SK-N-SH treated with all-trans-retinoic acid at 6 μM for 48 hours (cell line): ENCODE data around the gene PSMB5.
A peak's percentile ranks its signal among the peaks of the same experiment; 100 is the strongest.

Experiments used
- ATAC-seq: fragments of 200-7000 bp; cut with Tn5 transposase; 3 replicates; pipeline ENCODE4 v1.9.1; 2020; ENCODE audit warnings: mild to moderate bottlenecking, moderate library complexity
- CSDC2 ChIP-seq: fragments of 250-450 bp; sonication (Bioruptor Pico); IDR thresholded peaks from 2 replicates; pipeline ENCODE4 v1.5.0; 2020; ENCODE audit warnings: mild to moderate bottlenecking, moderate library complexity
- ESRRG ChIP-seq: fragments of 250-450 bp; sonication (Bioruptor Pico); IDR thresholded peaks from 2 replicates; pipeline ENCODE4 v1.6.1; 2021; ENCODE audit warnings: mild to moderate bottlenecking
- GLIS3 ChIP-seq: fragments of 250-450 bp; sonication (Bioruptor Pico); IDR thresholded peaks from 2 replicates; pipeline ENCODE4 v1.5.0; 2020; ENCODE audit warnings: mild to moderate bottlenecking, moderate library complexity
- RARB ChIP-seq: fragments of 250-450 bp; sonication (Bioruptor Pico); IDR thresholded peaks from 2 replicates; pipeline ENCODE4 v1.8.0; 2021; ENCODE audit warnings: mild to moderate bottlenecking, moderate library complexity
- SNAI2 ChIP-seq: fragments of 250-450 bp; sonication (Bioruptor Pico); IDR thresholded peaks from 2 replicates; pipeline ENCODE4 v1.5.0; 2020; ENCODE audit warnings: mild to moderate bottlenecking, moderate library complexity
- TCF4 ChIP-seq: fragments of 250-450 bp; sonication (Bioruptor Pico); IDR thresholded peaks from 2 replicates; pipeline ENCODE4 v1.8.0; 2021; ENCODE audit warnings: mild to moderate bottlenecking, moderate library complexity, borderline replicate concordance
- TOX ChIP-seq: fragments of 250-450 bp; sonication (Bioruptor Pico); IDR thresholded peaks from 2 replicates; pipeline ENCODE4 v1.8.0; 2021; ENCODE audit warnings: mild to moderate bottlenecking, moderate library complexity, borderline replicate concordance
- TSHZ2 ChIP-seq: fragments of 250-450 bp; sonication (Bioruptor Pico); IDR thresholded peaks from 2 replicates; pipeline ENCODE4 v1.5.0; 2020; ENCODE audit warnings: mild to moderate bottlenecking, moderate library complexity
- ZFP3 ChIP-seq: fragments of 250-450 bp; sonication (Bioruptor Pico); IDR thresholded peaks from 2 replicates; pipeline ENCODE4 v1.5.0; 2020; ENCODE audit warnings: mild to moderate bottlenecking, moderate library complexity
- ZFP30 ChIP-seq: fragments of 450-650 bp; formaldehyde crosslinking; IDR thresholded peaks from 2 replicates; pipeline ENCODE4 v1.5.0; 2022; ENCODE audit warnings: mild to moderate bottlenecking, moderate library complexity
- ZNF70 ChIP-seq: fragments of 450-650 bp; formaldehyde crosslinking; IDR thresholded peaks from 2 replicates; pipeline ENCODE4 v1.5.0; 2020; ENCODE audit warnings: mild to moderate bottlenecking, moderate library complexity
- ZNF8 ChIP-seq: fragments of 450-650 bp; formaldehyde crosslinking; IDR thresholded peaks from 2 replicates; pipeline ENCODE4 v1.5.0; 2020; ENCODE audit warnings: mild to moderate bottlenecking, moderate library complexity
- TF ChIP-seq, protein P1 (sequence below): fragments of 250-450 bp; sonication (Bioruptor Pico); IDR thresholded peaks from 2 replicates; pipeline ENCODE4 v1.8.0; 2021; ENCODE audit warnings: low read depth, mild to moderate bottlenecking, moderate library complexity, borderline replicate concordance
- TF ChIP-seq, protein P2 (sequence below): fragments of 250-450 bp; sonication (Bioruptor Pico); IDR thresholded peaks from 2 replicates; pipeline ENCODE4 v1.8.0; 2020; ENCODE audit warnings: mild to moderate bottlenecking, moderate library complexity, borderline replicate concordance
- TF ChIP-seq, protein P3 (sequence below): fragments of 250-450 bp; sonication (Bioruptor Pico); IDR thresholded peaks from 2 replicates; pipeline ENCODE4 v1.5.1; 2021; ENCODE audit warnings: mild to moderate bottlenecking, moderate library complexity

The PSMB5 gene

DNA sequence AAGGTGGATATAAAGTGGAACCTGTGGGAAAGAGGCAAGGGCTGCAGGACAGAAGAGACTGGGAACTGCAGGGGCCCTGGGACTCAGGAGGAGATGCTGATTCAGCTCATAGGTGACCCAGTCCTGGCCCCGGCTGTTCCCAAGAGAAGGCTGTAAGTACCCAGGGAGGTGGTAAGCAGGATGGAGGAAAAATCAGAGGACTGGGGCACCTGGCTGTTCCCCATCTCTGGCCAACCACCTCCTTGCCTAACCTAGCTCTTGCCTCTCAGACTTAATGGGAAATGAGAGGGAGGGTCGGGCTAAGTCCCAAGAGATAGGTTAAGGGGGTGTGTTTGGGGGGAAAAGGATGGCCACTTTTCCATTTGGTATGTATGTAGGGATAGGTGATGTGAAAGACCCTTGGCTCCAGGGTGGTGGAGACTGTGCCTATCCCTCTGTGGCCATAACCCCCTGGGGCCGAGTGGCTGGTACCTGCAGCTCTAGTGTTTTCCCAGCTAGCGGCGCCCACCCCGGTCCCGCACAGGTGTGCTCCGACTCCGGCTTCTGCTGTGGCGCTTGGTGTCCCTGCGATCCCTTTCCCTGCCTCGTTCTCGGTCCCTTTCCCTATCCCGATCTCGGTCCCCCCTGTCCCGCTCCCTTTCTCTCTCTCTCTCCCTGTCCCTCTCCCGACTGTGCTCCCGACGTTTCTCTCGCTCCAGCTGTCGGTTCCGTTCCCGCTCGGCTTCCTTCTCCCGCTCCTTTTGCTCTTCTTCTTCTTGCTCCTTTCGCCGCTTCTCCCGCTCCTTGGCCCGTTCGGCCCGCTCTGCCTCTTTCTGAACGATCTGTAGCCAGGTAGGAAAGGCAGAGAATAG, 24.2 kb upstream of the PSMB5 start (continued):
- no peak for TF ChIP-seq ESRRG (CRISPR knock-in tag)
- no peak for TF ChIP-seq ZNF8
- no peak for TF ChIP-seq TOX (CRISPR knock-in tag)
- TF ChIP-seq GLIS3 (CRISPR knock-in tag): no peak
- no peak for TF ChIP-seq CSDC2 (CRISPR knock-in tag)

DNA sequence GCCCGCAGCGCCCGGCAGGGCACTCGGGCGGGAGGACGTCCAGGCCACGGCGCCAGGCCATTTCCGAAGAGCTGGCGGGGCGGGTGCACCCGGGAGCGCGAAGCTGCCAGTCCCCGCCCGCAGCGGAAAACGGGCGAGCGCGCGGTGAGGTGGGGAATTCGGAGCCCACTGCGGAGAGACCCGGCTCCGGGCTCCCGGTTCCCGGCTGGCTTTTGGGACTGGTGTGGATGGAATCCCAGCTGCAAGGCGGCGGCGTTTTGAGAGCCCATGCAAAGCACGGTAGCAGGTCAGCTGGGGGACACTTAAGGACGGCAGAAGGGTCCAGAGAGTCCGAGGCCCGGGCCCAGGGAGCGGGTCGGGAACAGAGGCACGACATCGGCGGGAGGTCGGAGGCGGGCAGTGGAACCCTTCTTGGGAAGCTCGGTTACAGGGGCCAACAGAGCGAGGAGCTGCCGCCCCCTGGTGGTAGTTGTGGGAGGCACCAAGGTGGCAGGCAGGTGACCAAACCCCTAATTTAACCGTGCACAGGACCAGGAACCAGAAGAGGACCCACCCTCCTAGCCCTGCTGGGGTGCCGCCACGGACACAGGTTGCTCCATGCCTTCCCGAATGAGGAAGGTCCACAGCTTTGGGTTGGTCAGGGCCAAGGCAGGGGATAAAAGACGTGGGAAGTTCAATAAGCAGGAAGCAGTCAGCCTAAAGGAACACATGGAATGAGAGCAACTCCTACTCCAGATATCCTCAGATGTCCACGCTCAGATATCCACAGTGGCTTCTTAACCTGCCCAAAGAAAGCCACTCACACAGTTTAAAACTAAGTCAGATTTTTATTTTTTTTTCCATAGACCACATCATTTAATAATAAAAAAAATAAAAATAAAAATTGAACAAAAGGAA, 23.3 kb upstream of the PSMB5 start:
- peak; percentile 19 for TF ChIP-seq GLIS3 (CRISPR knock-in tag)
- TF ChIP-seq, protein P1, sequence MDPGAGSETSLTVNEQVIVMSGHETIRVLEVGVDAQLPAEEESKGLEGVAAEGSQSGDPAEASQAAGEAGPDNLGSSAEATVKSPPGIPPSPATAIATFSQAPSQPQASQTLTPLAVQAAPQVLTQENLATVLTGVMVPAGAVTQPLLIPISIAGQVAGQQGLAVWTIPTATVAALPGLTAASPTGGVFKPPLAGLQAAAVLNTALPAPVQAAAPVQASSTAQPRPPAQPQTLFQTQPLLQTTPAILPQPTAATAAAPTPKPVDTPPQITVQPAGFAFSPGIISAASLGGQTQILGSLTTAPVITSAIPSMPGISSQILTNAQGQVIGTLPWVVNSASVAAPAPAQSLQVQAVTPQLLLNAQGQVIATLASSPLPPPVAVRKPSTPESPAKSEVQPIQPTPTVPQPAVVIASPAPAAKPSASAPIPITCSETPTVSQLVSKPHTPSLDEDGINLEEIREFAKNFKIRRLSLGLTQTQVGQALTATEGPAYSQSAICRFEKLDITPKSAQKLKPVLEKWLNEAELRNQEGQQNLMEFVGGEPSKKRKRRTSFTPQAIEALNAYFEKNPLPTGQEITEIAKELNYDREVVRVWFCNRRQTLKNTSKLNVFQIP (CRISPR knock-in tag): no peak
- TF ChIP-seq, protein P2, sequence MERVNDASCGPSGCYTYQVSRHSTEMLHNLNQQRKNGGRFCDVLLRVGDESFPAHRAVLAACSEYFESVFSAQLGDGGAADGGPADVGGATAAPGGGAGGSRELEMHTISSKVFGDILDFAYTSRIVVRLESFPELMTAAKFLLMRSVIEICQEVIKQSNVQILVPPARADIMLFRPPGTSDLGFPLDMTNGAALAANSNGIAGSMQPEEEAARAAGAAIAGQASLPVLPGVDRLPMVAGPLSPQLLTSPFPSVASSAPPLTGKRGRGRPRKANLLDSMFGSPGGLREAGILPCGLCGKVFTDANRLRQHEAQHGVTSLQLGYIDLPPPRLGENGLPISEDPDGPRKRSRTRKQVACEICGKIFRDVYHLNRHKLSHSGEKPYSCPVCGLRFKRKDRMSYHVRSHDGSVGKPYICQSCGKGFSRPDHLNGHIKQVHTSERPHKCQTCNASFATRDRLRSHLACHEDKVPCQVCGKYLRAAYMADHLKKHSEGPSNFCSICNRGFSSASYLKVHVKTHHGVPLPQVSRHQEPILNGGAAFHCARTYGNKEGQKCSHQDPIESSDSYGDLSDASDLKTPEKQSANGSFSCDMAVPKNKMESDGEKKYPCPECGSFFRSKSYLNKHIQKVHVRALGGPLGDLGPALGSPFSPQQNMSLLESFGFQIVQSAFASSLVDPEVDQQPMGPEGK (CRISPR knock-in tag): 0 out of 2 replicates have a peak, but pooled peaks have one; percentile 17
- TF ChIP-seq, all 23 proteins: peak for 2
- peak; percentile 72 for ATAC-seq

DNA sequence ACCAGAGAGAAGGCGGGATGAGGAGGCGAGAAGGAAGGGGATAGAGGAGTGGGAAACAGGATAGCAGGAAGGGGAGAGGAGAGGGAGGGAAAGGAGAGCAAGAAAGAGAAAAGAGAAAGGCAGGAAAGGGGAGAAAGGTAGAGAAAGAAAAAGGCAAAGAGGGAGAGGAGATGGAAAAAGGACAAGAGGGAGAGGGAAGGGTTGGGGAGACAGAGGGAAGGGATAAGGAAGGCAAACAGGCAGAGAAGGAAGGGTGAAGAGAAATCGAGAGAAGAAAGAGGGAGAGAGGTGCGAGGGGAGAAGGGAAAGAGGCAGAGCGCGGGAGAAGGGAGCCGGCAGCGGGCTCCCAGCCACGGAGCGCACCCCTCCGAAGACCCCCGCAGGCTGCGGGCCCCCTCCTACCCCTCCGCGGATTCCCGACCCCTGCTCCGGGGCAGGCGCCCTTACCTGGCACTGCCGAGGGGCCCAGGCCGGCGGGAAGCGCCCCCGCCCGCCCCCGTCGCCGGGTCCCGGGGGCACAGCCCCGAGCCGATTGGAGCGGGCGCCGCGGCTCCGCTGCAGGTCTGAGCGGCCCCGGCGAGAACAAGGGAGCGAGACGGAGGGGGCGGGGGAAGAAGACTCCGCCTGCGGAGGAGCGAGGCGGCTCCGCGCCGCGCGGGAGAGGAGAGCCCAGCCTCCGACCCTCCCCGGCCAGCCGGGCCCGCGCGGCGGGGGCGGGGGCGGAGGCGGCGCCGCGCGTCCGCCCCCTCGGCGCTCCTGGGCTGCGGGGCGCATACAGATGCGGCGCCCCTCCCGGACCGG, 22.5 kb upstream of the PSMB5 start, which contains the start of gene CDH24:
Gene CDH24 (minus strand): TSS at position 565 of the 801 bp plus-strand sequence. CDS start 1,787 bp downstream, outside the sequence.
- TF ChIP-seq CSDC2 (CRISPR knock-in tag) (no peak), SNAI2 (CRISPR knock-in tag) (no peak), TSHZ2 (CRISPR knock-in tag) (no peak)
- TF ChIP-seq, protein P1 (CRISPR knock-in tag): no peak
- ATAC-seq: peak; percentile 58

- peak; percentile 78 for ATAC-seq
- TF ChIP-seq ZNF8 (no peak), TCF4 (CRISPR knock-in tag) (no peak), ZFP3 (no peak), ZNF70 (CRISPR knock-in tag) (no peak), CSDC2 (CRISPR knock-in tag) (no peak), ZFP30 (CRISPR knock-in tag) (no peak), TSHZ2 (CRISPR knock-in tag) (no peak), RARB (CRISPR knock-in tag) (no peak), TOX (CRISPR knock-in tag) (no peak)
- TF ChIP-seq, protein P3, sequence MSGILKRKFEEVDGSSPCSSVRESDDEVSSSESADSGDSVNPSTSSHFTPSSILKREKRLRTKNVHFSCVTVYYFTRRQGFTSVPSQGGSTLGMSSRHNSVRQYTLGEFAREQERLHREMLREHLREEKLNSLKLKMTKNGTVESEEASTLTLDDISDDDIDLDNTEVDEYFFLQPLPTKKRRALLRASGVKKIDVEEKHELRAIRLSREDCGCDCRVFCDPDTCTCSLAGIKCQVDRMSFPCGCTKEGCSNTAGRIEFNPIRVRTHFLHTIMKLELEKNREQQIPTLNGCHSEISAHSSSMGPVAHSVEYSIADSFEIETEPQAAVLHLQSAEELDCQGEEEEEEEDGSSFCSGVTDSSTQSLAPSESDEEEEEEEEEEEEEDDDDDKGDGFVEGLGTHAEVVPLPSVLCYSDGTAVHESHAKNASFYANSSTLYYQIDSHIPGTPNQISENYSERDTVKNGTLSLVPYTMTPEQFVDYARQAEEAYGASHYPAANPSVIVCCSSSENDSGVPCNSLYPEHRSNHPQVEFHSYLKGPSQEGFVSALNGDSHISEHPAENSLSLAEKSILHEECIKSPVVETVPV (CRISPR knock-in tag): no peak
Observed at GRCh38 chr14:23056145-23056955, 21.6 kb upstream of the PSMB5 start.
